GM12878 (cell line): Measurements from ENCODE around the gene SYF2.

Experiments used
- CREM ChIP-seq: IDR thresholded peaks from 2 replicates; pipeline ENCODE4 v1.6.1; 2014; ENCODE audit warnings: antibody characterized with exemption, low read depth
- CTCF ChIP-seq, 3 experiments: IDR thresholded peaks in 2 of 3; conservative IDR thresholded peaks in 1 of 3; 2 replicates each; pipeline ENCODE4 v1.5.1; 2011; ENCODE audit warnings: low read depth in 3 of 3, low read length in 3 of 3, mild to moderate bottlenecking in 3 of 3, control low read depth in 2 of 3, moderate library complexity in 2 of 3, inconsistent platforms in 1 of 3, mixed read lengths in 1 of 3; ENCODE audit not compliant: control insufficient read depth in 2 of 3, insufficient read depth in 1 of 3; ENCODE audit errors: extremely low read depth in 1 of 3
- NR2C2 ChIP-seq: IDR thresholded peaks from 2 replicates; pipeline ENCODE4 v1.6.1; 2011; ENCODE audit warnings: borderline replicate concordance, low read depth; ENCODE audit not compliant: control insufficient read depth, insufficient read length
- SRF ChIP-seq, 2 experiments: IDR thresholded peaks; 2 replicates each; pipeline ENCODE4 v1.6.1; 2011; ENCODE audit warnings: low read depth in 2 of 2, low read length in 2 of 2, mild to moderate bottlenecking in 1 of 2, moderate library complexity in 1 of 2

- no peak for TF ChIP-seq SRF (IDR thresholded peaks at IDR 0.05; ENCODE audit: low read depth in 2 of 2, low read length in 2 of 2)
- TF ChIP-seq NR2C2, result no peak
- no peak for TF ChIP-seq CTCF (IDR thresholded peaks at IDR 0.05 in 2 of 3, conservative IDR thresholded peaks at IDR 0.05 in 1 of 3; ENCODE audit: control insufficient read depth in 2 of 3, extremely low read depth in 1 of 3, insufficient read depth in 1 of 3, low read depth in 3 of 3, low read length in 3 of 3)
- no peak for TF ChIP-seq CREM
These were observed 21.6 kb downstream of the SYF2 start for GRCh38 chr1:25210728-25211127.
